ENCODE results near the gene ARID3C. TPM values are rescaled to one million over a fixed set of nuclear protein-coding genes. Genes with fewer than 3 reads are reported as not detected.

The ARID3C gene
- total RNA-seq, 4 donors from 2014 or later: not detected

GRCh38 chr9:34572628-34573027 is 56.2 kb downstream of the ARID3C start:
- TF ChIP-seq CTCF (IDR thresholded peaks at IDR 0.05; ENCODE audit: low read depth): no peak

DNA sequence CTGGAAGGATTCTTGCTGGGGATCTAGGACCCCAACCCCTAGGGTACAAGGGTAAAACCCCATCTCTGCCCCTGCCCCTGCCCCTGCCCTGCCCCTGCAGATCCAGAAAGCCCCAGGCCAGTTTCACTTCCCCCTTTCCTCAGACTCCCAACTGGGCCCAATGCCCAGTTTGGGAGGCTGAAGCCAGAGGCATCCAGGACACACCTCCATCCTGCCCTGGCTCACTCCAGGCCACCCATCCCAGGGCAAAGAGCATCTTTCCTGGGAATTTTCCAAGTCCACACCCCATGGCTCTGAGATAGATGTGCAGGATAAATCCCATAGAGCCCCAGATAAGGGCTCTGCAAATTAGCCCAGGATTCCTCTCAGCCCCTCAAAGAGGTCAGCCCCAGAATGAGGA is 56.8 kb downstream of the ARID3C start:
- TF ChIP-seq CTCF (IDR thresholded peaks at IDR 0.05; ENCODE audit: low read depth): no peak

DNA sequence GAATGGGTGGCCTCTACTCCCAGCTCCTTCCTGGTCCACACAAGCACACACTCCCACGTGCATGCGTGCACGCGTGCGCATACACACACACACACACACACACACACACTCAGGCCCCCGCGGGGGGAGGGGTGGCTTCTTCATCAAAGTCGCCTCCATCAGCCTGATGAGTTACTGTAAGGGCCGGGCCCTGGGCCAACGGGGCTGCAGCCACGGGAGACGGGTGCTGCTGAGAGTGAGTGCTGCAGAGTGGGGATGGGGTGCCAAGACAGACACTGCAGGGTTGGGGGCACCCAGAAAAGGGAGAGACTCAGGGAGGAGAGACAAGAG is 57.4 kb downstream of the ARID3C start:
- no peak for TF ChIP-seq CTCF (IDR thresholded peaks at IDR 0.05; ENCODE audit: low read depth)

Small RNA genes lying within 50 kb of the gene (small RNA-seq; reads per million reads assigned to genes)
- not detected for gene CCL27

Other genes starting within 250 kb of the ARID3C start
- gene FAM219A, start 170.5 kb downstream of the ARID3C start, total RNA-seq: 10 to 100 TPM in 1 of 4 donors, 1 to 10 TPM in 3; 5.1 to 13.9 (median 7.9) TPM
- under 1 TPM in 1 of 4 donors, not detected in 3; 0.51 TPM for gene DNAI1, start 170.3 kb downstream of the ARID3C start, total RNA-seq
- gene ENHO, start 106.1 kb downstream of the ARID3C start, total RNA-seq: 1 to 10 TPM in 2 of 4 donors, not detected in 2; 1.5 to 1.9 TPM
- gene CNTFR, start 39.3 kb downstream of the ARID3C start, total RNA-seq: 100 to 1,000 TPM in 1 of 4 donors, 10 to 100 TPM in 3; 17.5 to 130 (median 49.1) TPM
- gene RPP25L, start 17.0 kb downstream of the ARID3C start, total RNA-seq: 10 to 100 TPM; 18.4 to 27.3 (median 22.4) TPM
- 10 to 100 TPM; 41.4 to 57.5 (median 51.7) TPM for gene DCTN3, start 8.6 kb downstream of the ARID3C start, total RNA-seq
- 10 to 100 TPM; 34.1 to 86.7 (median 68.7) TPM for gene SIGMAR1, start 8.7 kb upstream of the ARID3C start, total RNA-seq
- 10 to 100 TPM; 22.9 to 41.1 (median 30.2) TPM for gene GALT, start 17.6 kb upstream of the ARID3C start, total RNA-seq
- gene IL11RA, start 23.1 kb upstream of the ARID3C start, total RNA-seq: 10 to 100 TPM; 10.4 to 24.9 (median 20.3) TPM
- gene CCL27, start 33.6 kb upstream of the ARID3C start, total RNA-seq: not detected
- 1 to 10 TPM in 2 of 4 donors, under 1 TPM in 1, not detected in 1; 0.85 to 5.8 (median 4.8) TPM for gene CCL19, start 62.2 kb upstream of the ARID3C start, total RNA-seq
- gene CCL21, start 81.1 kb upstream of the ARID3C start, total RNA-seq: 1 to 10 TPM; 1.4 to 9.5 (median 3.1) TPM